Measurements from ENCODE around the gene DCTN4.
"Not testable (repeated sequence)": the region's sequence is repeated elsewhere in the genome, so short reads cannot be mapped to it uniquely, and the experiment has no call there.

Gene DCTN4

GRCh38 chr5:150778088-150778516 is 19.3 kb upstream of the DCTN4 start:
- DNase-seq, result no peak

GRCh38 chr5:150777685-150778084 is 18.9 kb upstream of the DCTN4 start:
- no peak for DNase-seq

GRCh38 chr5:150774145-150774544 is 15.3 kb upstream of the DCTN4 start:
- no peak for DNase-seq

DNA sequence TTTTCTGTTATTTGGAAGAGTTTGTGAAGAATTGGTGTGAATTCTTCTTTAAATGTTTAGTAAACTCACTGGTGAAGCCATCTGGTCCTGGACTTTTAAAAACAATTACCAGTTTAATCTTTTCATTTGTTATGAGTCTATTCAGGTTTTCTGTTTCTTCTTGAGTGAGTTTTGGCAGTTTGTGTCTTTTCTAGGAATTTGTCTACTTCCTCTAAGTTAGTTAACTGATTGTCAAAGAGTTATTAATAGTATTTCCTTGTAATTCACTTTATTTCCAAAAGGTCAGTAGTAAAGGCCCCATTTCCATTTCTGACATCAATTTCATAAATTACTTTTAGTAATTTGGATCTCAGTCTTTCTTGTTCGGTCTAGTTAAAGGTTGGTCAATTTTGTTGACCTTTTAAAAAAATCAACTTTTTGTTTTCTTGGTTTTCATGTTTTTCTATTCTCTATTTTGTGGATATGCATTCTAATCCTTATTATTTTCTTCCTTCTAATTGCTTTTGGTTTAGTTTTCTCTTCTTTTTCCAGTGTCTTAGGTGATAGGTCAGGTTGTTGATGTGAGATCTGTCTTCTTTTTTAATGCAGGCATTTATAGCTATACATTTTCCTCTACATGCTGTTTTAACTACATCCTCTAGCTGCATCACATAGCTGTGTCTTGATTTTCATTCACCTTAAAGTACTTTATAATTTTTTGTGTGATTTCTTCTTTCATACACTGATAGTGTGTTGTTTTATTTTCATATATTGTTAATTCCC is 12.4 kb upstream of the DCTN4 start:
- no peak for DNase-seq

DNA sequence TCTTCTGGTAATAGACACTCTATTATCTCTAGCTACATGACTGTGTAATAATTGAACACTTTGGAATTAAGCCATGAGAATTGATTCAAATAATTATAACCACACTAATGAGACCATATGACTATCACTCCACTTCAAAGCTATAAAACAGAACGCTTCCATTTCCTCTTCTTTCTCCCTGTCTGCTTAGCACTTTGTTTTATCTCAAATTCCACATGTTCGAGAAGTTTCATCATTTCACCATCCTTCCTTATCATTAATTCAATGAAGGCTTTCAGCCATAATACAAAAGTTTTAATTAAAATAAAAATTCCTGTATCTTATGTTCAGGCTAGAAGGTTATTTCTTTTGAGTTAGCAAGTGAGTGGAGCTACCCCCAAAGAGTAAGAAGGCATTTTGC is 7.4 kb upstream of the DCTN4 start:
- no peak for DNase-seq

GRCh38 chr5:150765799-150766169 is 7.0 kb upstream of the DCTN4 start:
- DNase-seq, result no peak

GRCh38 chr5:150765011-150765798 is 6.4 kb upstream of the DCTN4 start:
- DNase-seq, result no peak

GRCh38 chr5:150764530-150764929 is 5.7 kb upstream of the DCTN4 start:
- DNase-seq, result no peak

DNA sequence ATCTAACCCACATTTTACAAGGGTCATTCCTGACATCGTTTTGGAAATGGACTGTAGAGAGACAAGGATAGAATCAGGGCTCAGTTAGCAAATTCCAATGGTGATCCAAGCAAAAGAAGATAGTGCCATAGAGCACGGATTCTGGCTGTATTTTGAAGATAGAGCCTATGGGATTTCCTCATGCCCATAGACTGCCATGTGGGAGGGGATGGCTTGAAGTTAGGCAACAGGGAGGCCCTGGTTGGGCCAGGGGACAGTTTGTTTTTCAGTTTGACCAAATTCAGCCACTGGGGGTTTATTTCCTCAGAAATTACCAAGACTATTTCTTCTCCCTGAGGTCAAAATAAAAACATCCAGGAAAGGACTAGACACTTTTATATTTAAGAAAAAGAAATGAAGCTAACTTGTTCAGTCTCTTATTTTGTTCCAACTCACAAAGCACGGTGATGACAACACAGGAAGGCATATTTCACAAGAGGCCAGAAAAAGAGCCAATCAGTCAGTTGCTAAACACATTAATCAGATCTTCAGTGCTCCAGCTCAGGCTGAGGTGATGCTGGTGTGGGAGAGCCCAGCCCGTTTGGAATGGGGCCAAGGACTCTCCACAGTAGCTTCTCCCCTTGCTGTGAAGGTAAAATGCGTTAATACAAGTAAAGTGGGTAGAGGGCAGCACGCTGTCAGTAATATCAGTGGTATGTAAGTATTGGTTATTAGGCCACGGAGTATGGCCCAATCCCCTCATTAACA is 4.4 kb upstream of the DCTN4 start:
- no peak for DNase-seq

GRCh38 chr5:150762211-150762610 is 3.4 kb upstream of the DCTN4 start:
- no peak for DNase-seq

DNA sequence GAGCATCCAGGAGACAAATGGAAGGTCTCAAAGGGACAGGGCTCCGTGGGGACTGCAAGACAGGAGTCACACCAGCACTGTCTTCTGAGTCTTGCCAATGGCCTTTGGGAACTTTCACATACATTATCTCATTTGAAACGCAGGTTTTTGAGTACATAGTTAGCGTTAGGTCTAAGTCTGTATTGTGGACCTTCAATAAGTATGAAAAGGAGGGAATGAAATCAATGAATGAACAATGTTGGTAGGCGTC is 442 bp upstream of the DCTN4 start:
- DNase-seq, result no peak

DNA sequence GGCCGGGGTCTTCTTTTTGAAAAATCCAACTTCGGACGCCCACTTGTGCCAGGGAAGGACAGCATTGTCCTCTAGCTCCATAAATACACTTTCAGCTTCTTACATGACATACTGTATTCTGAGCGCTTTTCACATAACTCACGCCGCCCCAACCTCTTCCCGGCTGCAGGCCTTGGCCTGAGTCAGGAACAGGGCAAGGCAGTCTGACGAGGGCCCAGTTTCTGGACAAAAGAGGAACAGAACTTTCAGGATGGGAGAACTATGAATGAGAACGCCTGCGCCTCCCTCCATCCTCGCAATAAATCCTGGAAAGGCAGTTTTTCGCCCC is 650 bp downstream of the DCTN4 start:
- DNase-seq, result peak in 1 of 4 experiments; percentile 25

- DNase-seq, result no peak
These were observed 1.6 kb downstream of the DCTN4 start for GRCh38 chr5:150757087-150757649.

DNA sequence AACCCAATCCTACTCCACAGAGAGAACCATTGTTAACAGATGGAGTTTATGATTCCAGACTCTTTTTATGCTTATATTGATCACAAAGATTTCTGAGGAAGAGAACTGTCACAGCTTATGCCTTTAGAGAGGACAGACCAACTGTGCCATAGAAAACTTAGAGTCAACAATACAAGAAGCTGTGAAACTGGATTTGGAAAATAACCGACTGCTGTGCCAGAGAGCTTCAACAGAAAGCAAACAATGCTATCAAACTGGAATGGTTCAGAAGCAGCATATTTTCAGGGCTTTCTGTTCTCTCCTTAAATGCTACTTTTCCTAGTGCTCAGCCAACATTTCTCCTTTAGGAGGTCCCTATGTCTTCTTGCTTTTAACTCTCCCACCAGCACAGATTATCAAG is 5.0 kb downstream of the DCTN4 start:
- DNase-seq, result no peak

- DNase-seq, result no peak
These were observed 5.4 kb downstream of the DCTN4 start for GRCh38 chr5:150753463-150753862.

GRCh38 chr5:150751096-150751891 is 7.5 kb downstream of the DCTN4 start:
- DNase-seq, result no peak

DNA sequence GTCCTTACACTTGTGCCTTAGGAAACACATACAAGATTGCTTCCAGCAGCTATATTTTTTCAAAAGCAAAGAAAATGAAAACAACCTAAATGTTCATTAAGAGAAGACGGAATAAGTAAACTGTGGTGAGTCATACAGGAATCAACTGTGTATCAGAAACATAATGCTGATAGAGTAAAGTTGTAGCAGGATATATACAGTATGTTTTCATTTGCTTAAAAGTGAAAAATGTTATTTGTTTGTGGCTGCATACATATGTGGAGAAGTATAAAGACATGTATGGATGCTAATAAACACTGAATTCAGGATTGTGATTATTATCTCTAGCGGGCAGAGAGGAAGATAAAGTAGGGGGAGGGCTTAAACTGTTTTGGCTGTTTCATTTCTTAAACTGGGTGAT is 8.3 kb downstream of the DCTN4 start:
- no peak for DNase-seq

GRCh38 chr5:150743142-150743488 is 15.7 kb downstream of the DCTN4 start:
- not testable (repeated sequence) for DNase-seq

DNA sequence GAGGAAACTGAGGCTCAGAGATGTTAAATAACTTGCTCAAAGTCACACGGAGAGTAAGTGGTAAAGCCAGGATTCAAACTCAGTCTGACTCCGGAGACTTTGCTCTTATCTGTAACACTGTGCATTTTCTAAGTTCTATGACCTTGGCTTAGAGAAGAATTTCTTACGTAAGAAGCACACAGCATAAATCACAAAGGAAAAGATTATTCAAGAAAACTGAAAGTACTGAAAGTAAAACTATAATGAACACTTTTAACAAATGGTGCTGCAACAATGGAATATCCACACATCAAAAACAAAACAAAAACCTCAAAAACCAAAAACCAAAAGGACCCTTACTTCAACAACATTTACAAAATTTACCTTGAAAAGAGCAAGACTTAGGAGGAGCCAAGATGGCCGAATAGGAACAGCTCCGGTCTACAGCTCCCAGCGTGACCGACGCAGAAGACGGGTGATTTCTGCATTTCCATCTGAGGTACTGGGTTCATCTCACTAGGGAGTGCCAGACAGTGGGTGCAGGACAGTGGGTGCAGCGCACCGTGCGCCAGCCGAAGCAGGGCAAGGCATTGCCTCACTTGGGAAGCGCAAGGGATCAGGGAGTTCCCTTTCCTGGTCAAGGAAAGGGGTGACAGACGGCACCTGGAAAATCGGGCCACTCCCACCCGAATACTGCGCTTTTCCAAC is 16.2 kb downstream of the DCTN4 start:
- DNase-seq, result not testable (repeated sequence)

- no peak for DNase-seq
These were observed 17.8 kb downstream of the DCTN4 start for GRCh38 chr5:150740992-150741391.

DNA sequence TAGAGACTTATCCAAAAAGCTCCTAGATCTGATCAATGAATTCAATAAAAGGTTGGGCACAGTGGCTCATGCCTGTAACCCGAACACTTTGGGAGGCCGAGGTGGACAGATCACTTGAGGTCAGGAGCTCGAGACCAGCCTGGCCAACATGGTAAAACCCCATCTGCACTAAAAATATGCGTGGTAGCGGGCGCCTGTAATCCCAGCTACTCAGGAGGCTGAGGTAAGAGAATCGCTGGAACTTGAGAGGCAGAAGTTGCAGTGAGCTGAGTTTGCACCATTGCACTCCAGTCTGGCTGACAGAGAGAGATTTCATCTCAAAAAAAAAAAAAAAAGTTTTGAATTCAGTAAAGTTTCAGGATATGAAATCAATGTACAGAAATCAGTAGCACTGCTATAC is 20.0 kb downstream of the DCTN4 start:
- DNase-seq, result no peak

GRCh38 chr5:150734579-150735384 is 24.0 kb downstream of the DCTN4 start:
- DNase-seq, result no peak
